HG02610 (cell line): ENCODE measurements around the gene CCDC78.

ENCODE experiments used
- ATAC-seq: cut with Tn5 transposase; IDR thresholded peaks from one replicate; pipeline ENCODE4 v1.9.1; 2021; ENCODE audit warnings: mild to moderate bottlenecking, moderate library complexity; ENCODE audit not compliant: unreplicated experiment

The CCDC78 gene

DNA sequence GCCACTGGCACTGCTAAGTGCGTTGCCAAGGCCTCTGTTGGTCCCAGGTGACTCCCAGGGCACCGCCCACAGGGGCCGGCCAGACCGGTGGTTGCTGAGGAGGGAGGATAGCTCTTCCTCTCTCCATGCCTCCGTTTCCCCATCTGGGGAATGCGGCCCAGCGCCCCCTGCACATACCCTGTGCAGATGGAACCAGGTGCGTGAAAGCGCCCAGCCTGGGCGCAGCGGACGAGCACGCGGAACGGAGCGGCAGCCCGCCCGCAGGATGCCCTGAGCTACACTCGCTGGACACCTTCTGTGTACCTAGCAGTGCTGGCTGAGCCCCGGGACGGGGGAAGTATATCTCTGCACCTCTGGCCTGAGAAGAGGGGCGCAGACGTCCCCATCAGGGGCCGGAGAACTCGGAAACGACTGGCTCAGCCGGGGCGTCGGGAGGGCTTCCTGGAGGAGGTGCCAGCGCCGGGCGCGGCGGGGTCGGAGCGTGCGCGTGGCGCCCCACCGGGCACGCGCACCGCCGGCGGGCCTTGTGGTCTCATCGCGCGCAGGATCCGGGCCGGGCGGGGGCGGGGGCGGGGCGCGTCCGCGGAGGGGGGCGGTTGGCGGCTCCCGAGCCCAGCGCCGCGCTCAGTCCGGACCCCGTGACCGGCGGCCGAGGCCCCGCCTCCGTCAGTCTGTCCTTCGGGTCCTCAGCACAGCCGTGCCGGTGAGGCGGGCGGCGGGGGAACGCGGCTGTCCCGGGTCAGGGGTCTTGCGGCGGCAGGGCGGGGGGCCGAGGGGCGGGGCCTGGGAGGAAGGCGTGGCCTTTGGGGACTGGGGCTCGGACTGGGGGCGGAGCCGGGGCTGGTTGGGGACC lies at the start of gene CCDC78, which contains the start of gene HAGHL:
CCDC78 (minus strand) TSS at position 6 of the 853 bp plus-strand sequence. CDS start 76 bp downstream, outside the sequence.
HAGHL (plus strand) TSS at position 669 of the 853 bp plus-strand sequence. CDS start 404 bp downstream, outside the sequence.
- no peak for ATAC-seq

DNA sequence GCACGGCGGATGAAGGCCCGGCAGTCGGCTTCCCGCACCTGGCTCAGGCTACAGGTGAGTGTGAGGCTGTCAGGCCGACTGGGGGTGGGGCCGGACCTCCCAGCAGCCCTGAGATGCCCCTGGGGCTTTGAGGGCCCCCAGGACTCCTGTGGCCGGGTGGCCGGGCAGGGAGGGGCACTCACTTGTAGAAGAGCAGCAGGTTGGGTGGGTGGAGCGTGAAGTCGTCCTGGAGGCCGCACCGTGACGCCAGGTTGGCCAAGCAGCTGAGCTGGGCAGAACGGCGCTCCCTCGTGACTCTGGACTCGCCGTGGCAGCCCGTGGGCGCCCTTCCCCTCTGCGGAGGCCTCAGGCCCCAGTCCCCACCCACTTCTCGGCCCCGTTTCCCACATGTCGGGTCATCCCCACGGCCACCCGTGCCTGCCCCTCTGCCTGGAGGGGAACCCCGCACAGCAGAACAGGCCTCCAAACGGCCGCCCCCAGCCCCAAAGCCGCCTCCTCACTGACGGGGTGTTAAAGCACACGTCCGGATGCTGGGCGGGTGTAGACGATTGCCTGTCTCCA lies 49.1 kb upstream of the CCDC78 start:
- no peak for ATAC-seq

DNA sequence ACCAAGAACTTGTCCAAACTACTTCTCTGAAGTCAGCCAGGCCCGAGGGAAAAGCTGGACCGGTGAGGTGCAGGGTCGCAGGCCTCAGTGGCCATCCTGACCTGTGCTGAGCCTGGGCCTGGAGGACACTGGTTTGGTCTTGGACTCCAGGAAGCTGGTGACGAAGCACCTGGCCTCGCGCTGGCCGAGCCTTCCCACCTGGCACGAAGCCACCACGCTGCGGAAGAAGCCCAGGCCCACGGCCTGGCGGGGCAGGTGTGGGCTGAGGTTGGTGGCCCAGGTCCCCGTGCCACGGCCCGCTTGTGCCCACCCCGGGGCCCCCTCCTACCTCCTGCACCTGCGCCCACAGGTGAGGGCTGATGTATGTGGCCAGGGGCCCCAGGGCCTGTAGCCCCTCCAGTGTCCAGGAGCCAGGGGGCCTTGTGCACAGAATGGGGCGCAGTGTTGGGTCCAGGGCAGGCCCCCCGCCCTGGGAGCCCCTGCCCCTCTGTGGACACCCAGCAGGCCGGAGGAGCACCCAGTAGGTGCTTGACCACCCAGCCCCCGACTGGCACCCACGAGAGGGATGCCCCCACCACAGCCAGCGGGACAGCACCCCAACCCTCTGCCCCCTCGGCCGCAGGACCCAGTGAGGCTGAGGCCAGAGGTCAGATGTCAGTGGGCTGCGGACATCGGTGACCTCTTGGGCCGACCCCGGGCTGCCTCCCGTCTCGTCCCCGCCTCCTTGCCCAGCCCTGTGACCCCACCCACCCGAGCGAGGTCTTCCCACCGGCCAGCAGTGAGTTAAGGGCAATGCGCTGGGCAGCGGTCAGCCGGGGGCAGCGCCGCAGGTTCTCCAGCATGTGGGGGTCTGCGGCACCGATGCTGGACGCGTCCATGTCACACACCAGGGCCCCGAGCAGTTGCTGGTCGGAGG lies 48.1 kb upstream of the CCDC78 start:
- no peak for ATAC-seq

DNA sequence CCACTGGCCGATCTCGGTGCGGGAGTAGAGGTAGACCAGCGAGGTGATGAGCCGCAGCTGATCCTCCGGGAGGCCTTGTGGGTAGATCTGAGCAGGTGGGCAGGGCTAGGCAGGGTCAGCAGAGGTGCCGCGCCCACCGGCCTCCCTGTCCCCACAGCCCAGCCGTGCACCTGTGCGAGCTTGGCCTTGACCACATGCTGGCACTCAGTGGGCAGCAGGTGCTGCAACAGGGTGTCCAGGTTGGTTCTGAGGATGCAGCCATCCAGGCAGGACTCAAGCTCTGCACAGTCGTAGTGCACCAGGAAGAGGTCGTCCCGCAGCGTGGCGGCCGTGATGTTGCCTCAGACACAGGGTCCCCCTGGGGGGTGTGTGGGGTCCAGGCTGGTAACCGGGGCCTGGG lies 46.7 kb upstream of the CCDC78 start:
- ATAC-seq = no peak

DNA sequence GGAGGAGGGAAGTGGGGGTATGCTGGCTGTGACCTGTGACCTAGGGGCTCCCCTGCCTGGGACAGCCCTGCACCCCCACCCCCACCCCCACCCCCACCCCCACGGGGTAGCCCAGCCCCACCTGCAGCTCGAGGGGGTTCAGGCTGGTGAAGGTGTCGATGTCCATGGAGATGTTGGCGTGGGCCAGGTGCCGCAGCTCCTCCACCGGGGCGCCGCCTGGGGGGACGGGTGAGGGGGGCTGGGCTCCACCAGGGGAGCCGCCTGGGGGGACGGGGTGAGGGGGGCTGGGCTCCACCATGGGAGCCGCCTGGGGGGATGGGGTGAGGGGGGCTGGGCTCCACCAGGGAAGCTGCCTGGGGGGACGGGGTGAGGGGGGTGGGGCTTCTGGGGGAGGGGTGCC lies 44.2 kb upstream of the CCDC78 start:
- ATAC-seq = no peak

DNA sequence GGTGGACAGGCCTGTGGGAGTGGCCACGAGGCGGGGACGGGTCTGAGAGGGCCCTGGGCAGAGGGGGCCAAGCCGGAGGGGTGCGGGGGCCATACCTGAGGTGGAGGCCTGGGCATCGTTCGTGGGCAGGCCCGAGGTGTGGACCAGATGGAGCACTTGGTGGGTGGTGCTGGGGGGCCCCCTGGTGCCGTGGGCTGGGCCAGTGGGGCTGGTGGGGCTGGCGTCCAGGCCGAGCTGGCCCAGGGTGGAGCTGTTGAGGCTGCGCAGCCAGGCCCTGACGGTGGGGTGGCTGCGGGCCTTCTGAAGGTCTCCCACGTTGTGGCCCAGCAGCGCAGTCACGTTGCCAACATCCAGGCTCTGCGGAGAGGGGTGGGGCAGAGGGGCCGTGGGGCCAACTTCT lies 43.7 kb upstream of the CCDC78 start:
- ATAC-seq = no peak

DNA sequence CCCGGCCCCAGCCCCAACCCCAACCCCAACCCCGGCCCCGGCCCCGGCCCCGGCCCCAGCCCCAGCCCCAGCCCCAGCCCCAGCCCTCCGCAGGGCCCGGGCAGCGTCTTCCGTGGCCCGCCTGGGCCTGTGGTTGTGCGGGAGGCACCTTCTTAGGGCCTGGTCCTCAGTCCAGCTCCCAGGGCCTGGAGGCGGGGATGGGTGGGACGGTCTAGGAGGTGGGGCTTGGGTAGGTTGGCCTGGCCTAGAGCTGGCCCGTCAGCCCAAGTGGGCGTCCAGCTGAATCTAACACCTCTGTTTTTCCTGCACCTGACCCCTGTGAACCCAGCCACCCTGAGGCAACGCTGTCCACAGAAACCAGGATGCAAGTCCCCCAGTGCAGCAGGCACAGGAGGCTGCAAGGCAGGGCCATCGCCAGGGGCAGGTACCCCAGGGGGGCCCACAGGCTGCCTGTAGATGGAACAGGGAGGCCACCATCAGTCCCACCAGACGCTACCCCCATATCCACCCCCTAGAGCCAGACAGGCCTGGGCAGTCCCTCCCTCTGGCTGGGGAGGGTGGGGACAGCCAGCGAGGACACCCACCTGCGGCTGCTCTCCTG lies 43.0 kb upstream of the CCDC78 start:
- no peak for ATAC-seq

DNA sequence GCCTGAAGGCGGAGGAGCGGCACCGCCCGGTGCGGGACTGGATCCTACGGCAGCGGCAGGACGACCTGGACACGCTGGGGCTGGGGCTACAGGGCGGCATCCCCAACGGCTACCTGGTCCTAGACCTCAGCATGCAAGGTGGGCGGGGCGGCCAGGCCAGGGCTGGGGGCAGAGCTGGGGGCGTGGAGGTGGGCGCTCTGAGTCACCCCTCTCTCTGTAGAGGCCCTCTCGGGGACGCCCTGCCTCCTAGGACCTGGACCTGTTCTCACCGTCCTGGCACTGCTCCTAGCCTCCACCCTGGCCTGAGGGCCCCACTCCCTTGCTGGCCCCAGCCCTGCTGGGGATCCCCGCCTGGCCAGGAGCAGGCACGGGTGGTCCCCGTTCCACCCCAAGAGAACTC lies 42.2 kb upstream of the CCDC78 start:
- ATAC-seq = no peak

DNA sequence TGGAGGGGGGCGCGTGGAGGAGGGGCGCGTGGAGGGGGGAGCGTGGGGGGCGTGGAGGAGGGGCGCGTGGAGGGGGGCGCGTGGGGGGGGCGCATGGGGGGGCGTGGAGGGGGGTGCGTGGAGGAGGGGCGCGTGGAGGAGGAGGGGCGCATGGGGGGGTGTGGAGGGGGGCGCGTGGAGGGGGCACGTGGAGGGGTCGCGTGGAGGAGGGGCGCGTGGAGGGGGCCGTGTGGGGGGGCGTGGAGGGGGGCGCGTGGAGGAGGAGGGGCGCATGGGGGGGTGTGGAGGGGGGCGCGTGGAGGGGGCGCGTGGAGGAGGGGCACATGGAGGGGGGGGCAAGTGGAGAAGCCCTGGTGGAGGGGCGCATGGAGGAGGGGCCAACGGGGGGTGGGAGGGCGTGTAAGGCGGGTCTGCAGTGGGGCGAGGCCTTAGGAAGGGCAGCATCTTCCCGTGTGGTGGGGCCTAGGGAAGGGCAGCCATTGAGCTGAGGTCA lies 41.5 kb upstream of the CCDC78 start:
- no peak for ATAC-seq

DNA sequence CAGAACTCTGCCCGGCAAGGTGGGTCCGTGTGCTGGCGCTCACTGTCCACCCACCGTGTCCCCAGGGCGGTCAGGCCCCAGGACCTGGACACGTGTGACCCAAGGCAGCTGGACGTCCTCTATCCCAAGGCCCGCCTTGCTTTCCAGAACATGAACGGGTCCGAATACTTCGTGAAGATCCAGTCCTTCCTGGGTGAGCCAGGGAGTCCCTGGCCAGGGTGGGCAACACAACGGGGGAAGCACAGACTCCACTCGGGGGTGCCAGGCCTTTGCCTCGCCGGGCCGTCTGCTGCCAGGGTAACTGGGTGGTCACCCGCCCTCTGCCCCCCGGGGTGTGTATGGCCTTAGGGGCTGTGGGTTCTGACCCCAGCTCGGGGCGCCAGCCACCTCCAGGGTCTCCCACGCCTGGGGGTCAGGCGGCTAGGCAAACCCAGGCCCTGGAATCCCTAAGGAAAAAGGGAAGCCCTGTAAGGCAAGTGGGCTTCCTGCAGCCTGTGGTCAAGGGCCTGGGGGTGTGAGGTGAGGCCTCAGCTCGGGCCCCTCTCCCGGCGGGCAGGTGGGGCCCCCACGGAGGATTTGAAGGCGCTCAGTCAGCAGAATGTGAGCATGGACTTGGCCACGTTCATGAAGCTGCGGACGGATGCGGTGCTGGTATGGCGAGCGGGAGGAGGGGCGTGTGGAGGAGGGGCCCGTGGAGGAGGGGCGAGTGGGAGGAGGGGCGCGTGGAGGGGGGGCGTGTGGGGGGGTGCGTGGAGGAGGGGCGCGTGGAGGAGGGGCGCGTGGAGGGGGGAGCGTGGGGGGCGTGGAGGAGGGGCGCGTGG lies 40.8 kb upstream of the CCDC78 start:
- ATAC-seq = no peak

DNA sequence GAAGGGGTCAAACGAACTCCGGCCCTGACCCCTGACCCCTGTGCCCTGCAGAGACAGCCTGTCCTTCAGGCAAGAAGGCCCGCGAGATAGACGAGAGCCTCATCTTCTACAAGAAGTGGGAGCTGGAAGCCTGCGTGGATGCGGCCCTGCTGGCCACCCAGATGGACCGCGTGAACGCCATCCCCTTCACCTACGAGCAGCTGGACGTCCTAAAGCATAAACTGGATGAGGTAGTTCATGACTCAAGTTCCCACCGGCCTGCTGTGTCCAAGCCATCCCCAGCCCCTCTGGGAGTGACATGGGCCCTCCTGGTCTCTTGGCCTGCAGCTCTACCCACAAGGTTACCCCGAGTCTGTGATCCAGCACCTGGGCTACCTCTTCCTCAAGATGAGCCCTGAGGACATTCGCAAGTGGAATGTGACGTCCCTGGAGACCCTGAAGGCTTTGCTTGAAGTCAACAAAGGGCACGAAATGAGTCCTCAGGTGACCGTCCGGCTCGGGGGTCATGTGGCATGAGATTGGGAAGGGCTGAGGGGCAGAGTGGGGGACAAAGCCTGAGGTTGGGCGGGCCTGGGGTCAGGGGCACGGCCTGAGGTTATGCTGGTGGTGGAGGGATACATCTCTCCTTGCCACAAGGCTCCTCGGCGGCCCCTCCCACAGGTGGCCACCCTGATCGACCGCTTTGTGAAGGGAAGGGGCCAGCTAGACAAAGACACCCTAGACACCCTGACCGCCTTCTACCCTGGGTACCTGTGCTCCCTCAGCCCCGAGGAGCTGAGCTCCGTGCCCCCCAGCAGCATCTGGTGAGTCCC lies 40.0 kb upstream of the CCDC78 start:
- ATAC-seq = no peak

DNA sequence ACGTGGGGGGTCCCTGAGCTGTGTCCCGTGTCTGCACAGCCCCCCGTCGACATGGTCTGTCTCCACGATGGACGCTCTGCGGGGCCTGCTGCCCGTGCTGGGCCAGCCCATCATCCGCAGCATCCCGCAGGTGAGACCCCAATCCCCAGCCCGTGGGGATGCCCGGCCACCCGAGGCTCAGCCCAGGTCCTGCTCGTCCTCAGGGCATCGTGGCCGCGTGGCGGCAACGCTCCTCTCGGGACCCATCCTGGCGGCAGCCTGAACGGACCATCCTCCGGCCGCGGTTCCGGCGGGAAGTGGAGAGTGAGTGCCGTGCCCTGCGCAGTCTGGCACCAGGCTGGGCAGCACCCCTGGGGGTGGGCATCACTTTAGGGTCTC lies 39.2 kb upstream of the CCDC78 start:
- ATAC-seq = no peak

DNA sequence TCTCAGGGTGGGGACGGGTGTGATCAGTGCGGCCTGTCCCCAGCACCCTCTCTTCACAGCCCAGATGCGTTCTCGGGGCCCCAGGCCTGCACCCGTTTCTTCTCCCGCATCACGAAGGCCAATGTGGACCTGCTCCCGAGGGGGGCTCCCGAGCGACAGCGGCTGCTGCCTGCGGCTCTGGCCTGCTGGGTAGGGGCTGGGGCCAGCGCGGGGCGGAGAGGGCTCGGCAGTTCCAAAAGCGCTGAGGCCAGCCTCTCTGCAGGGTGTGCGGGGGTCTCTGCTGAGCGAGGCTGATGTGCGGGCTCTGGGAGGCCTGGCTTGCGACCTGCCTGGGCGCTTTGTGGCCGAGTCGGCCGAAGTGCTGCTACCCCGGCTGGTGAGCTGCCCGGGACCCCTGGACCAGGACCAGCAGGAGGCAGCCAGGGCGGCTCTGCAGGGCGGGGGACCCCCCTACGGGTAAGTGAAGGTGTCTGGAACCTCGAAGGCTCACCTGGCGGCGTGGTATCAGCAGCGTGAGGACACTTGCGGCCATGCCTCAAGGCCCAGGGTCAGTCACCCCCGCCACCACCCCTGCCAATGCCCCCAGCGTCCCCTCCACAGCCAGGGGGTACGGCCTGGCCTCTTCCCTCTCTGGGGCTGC lies 38.7 kb upstream of the CCDC78 start:
- ATAC-seq = no peak

DNA sequence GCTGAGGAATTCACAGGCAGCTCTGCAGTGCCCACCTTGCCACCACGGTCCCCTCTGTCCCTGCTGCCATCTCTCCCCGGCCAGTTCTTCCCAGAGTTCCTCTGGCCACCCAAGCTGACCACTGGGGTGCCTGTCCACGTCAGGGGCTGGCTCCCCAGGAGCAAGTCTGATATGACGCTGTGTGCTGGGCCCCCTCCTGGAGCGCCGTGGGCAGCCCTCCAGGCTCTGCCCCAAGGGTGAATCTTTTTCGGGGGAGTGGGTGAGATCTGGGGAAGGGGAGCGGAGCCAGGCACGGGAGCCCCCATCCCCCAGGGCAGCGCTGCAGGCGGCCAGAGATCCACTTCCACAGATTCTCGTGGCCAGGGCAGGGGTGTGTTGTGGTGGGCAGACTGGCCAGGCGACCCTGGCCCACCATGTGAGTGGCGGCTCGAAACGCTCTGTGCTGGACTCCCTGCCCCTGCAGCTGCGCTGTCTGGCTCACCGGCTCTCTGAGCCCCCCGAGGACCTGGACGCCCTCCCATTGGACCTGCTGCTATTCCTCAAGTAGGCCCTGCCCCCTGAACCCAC lies 38.0 kb upstream of the CCDC78 start:
- ATAC-seq = no peak

DNA sequence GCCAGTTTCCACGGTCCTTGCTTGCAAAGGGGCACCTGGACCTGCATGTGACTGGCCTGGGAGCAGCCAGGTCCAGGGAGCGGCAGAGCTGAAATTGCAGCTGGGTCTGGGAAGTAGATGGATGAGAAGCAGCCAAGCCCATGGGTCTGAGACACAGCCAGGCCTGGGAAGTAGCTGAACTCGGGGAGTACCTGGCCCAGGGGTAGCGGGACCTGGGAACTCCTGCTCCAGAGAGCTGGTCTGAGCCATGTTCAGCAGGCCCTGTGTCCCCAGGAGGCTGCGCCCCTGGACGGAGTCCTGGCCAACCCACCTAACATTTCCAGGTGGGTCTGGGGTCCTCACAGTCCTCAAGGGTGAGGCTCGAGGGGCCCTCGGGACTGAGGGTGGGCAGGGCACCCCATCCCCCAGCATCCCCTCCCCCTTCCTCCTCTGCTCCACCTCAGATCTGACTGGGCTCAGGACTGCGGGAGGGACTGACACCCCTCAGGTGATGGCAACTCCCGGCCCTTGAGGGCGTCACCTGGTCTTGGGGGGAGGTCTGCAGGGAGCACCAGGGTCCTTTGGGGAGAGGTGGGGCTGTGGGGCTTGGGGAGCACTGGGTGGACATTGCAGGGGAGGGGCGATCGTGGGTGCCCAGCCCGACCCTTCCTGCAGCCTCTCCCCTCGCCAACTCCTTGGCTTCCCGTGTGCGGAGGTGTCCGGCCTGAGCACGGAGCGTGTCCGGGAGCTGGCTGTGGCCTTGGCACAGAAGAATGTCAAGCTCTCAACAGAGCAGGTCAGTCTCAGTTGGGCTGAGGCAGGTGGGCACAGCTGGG lies 37.3 kb upstream of the CCDC78 start:
- ATAC-seq = no peak

DNA sequence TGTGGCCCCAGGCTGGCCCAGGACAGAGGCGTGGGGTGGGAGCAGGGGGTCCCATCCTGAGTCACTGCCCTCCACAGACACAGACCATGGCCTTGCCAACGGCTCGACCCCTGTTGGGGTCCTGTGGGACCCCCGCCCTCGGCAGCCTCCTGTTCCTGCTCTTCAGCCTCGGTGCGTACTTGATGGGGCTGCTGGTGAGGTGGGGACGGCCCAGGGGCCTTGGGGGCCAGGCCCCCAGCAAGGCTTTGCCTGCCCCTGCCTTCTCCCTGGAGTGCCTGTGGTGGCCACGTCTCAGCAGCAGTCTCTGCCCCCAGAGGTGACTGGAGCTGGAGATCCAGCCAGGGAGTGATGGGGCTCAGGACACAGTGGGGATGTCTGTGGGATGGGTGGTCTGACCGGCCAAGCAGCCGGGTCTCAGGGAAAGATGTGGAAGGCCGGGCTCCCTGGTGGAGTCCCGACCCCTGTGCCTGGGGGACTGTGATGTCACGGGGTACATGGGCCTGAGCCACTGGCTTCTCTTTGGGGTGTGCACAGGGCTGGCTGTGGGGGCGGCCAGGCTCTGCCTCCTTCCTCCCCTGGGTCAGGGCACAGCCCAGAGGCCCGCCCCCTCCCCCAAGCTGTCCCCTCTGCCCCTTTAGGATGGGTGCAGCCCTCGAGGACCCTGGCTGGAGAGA lies 36.5 kb upstream of the CCDC78 start:
- ATAC-seq = no peak
